GM18873 (cell line): ENCODE data around the gene TRMO.

ENCODE experiments used
- ATAC-seq: cut with Tn5 transposase; IDR thresholded peaks from one replicate; pipeline ENCODE4 v1.9.1; 2021; ENCODE audit warnings: mild to moderate bottlenecking, moderate library complexity, moderate number of reproducible peaks; ENCODE audit not compliant: unreplicated experiment, low FRiP score

TRMO gene

DNA sequence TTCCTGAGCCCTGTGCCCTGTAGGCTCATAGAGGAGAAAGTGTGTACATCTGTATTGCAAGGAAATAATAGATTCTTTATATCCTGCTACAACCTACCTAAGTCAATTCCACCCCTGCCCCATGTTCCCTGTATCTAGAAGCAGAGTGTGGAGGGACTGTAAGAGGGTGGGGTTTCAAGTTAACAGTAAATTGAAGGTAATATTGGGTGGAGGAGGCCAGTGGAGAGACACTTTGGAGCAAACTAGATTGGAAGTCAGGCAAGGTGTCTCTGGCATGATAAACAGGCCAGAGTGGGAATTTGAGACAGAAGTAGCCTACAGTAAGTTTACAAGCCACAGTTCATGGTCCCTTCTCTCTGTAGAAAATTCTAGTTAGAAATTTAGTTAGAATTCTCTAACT, 17.9 kb upstream of the TRMO start:
- ATAC-seq, result no peak

- ATAC-seq, result no peak
Measured at GRCh38 chr9:97938081-97938644, 15.9 kb upstream of the TRMO start, which contains the start of gene HEMGN. TSS of gene HEMGN (minus strand) at chr9:97938172. CDS start at chr9:97938136, 36 bp downstream.

DNA sequence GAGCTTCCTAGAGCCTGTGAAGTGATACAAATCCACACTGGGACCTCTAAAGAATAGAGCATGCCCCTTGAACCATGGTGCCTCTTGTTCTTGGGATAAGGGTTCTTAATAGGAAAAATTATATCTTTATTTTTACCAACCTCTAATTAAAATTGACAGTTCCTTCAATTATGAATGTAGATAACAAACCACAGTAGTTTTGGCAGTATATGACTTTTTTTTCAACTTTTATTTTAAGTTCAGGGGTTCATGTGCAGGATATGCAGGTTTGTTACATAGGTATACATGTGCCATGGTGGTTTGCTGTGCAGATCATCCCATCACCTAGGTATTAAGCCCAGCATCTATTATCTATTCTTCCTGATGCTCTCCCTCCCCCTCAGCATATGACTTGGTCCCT, 14.7 kb upstream of the TRMO start:
- ATAC-seq, result no peak

GRCh38 chr9:97935276-97935675, 13.0 kb upstream of the TRMO start:
- no peak for ATAC-seq

GRCh38 chr9:97934321-97935115, 12.2 kb upstream of the TRMO start:
- ATAC-seq, result no peak

DNA sequence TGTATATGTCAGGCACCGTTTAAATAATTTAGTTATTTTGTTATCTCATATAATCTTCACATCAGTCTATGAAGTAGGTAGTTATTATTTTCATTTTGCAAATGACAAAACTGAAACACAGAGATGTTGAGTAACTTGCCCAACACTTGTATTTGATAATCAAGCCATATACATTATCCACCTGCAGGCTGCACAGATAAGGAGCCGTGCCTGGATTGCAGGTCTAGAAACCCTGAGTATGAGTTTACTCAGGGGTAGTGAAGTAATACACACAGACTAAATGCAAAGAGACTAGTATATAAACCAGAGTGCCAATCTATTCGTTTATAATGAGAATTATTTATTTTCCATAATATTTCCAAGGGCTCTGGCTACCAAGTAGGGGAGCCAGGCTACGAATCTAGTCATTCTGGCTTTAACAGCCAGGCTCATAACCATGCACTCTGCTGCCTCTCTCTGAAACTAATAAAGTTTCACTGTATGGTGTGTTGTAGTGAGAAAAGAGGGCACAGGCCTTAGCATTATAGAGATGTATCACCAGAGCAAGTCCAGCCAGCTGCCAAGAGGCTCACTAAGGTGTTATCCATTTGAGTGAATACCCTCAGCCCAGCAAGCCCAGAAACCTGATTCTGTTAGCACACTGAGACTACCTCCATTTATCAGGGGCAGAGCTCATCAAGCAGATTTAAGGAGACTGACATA, 11.1 kb upstream of the TRMO start:
- no peak for ATAC-seq

GRCh38 chr9:97930972-97931371, 8.7 kb upstream of the TRMO start:
- ATAC-seq, result no peak

DNA sequence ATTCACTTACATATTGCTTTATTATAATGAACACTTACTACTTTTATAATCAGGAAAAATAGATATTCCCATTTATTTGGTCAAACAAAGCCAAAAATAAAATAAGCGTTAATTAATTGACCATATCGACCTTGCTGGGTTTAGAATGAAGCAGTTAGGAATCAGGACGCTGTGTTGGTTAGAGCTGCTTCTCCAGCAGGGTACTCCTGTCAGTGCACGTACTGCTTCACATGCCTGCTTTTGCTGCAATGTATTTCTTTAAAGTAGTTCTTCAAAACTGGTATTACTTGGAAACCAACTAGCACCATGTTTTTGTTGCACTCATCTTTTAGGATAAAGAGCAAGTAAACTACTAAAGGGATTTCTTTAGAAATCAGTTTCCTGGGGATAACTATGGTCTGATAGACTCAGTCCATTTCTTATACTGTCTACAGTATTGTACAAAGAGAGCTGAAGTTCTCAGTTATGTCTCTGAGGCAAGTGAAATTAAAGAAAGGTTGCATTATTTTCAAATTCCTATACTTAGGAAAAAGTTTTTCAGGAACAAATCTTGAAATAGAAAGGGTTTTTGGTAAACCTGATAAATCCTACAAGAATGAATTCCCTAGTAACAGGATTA, 6.8 kb upstream of the TRMO start:
- no peak for ATAC-seq

DNA sequence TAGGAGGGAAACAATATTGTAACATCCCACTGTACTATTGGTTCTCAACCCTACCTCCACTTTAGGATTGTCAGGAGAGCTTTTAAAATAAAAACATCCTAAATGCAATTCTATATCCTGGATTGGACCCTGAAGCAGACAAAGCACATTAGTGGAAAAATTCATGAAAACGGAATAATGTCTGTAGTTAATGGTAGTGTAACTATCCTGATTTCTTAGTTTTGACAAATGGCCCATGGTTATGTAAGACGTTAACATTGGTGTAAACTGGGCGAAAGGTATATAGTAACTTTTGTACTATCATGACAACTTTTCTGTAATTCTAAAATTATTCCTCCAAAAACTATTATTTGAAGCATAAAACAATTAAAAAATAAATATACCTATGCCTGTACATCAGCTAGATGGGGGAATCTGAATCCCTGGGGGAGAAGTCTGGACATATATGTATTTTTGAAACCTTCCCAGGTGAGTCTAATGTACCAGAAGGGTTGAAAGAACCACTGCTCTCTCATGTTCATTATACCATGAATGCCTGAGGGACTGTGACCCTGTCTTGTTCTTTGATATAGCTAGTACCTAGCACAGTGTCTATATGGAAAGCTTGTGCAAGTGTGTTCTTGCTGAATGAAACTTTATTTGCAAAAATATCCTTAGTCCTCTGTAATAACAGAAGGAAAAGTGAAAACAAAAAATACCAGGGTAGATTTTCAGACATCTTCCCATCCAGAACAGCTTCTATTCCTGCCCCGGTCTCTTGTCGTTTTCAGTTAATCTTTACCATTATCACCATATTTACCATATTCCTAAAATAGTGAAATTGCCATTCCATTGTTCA, 3.4 kb upstream of the TRMO start:
- no peak for ATAC-seq

DNA sequence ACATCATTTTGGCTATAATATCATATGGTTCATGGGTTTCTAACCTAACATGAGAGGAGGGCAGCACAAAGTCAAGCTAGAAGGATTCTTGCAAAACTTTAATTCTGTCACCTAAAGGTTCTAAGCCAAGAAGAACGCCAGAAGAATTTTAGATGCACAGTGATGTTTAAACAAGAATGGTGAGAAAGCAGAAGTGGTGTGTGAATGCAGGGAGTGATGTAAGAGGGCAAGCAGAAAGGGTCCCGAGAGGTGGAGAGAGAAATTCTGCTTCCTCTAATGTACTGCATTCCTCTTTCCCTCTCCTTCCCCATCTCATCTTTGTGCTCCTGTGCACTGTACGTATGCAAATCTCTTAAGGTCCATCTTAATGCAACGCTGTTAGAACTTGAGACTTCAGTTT, 2.1 kb upstream of the TRMO start:
- ATAC-seq, result no peak

- no peak for ATAC-seq
Measured at GRCh38 chr9:97923529-97924108, 1.3 kb upstream of the TRMO start.

DNA sequence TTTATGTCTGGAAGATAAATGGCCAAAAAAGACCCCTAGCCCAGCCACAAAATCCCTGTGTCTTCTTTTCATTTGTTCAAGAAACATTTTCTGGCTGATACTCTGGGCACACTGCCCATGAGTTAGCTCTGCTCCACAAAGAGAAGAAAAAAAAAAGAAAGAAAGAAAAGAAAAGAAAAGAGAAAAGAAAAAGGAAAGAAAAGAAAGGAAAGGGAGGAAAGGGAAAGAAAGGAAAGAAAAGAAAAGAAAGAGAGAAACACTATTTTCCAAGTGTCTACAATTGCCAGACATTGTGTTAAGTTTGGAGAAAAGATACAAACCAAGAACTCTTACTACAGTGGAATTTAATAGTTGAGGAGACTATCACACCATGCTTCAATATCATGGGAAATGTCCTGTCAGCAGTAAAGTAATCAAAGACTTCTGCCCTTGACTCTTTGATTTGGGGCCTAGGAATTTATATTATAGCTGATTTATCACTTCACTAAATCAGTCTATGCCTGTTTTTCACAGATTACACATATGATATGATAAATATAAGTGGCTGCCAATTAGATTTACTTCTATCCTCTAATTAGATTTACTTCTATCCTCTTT, 3.0 kb downstream of the TRMO start:
- ATAC-seq, result no peak

DNA sequence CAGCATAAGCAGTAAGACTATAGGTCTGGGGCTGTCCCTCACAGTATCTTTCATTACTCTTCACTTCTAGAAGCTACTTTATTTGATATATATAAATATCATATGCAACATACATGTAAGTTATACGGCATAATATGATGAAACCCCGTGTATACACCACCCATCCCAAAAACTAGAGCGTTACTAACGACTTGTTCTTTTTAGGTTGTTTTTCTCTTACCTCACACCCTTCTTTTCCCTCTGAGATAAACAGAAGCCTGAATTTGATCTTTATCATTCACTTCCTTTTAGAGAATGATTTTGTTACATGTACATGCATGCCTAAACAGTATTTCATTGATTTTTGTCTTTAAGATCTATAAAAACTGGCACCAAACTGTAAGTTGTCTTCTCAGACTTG, 3.7 kb downstream of the TRMO start:
- ATAC-seq, result no peak

GRCh38 chr9:97911970-97912369, 10.3 kb downstream of the TRMO start:
- no peak for ATAC-seq

DNA sequence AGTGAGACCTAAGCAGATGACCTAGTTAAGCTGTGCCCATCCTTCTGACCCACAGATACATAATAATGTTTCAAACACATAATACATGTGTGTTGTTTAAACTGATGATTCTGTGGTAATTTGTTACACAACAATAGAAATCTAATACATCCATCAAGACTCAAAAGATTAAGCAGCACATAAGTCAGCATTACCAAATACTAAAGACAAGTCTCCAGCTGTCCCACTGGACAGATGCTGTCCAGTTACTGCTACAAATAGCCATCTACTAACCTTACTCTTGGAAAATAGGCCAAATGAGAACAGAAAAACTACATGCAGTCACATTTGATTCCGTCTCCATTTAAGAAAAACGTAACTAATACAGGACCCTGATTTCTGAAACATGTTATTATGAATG, 10.8 kb downstream of the TRMO start:
- ATAC-seq, result no peak

DNA sequence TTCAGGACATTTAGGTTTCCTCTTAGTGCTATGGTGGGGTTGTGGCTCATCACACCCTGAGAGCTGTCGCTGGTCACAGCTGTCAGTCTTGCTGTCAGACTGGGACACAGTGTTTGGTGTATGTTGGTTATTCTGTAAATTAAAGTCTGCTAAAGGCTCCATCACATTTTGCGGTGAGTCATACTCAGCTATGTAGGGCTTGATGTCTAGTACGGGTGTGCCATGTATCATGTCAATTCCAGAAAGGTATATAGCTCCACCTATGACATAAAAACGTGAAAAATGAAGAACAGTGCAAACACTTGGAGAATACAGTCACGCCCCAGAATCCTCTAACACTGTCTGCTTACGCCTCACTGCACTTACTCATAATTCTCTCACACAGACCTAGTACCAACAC, 11.9 kb downstream of the TRMO start:
- ATAC-seq, result no peak

DNA sequence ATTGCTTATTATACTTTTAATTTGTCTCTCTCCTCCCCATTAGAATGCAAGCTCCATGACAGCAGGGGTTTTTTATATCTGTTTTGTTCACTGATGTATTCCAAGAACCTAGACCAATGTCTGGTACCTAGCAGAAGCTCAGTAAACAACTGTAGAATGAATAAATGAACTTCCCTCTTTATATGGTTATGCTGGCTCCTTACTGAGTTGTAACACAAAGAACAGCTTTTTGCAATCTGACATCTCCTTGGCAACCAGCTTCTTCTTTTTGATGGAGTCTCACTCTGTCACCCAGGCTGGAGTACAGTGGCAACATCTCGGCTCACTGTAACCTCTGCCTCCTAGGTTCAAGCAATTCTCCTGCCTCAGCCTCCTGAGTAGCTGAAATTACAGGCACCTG, 13.6 kb downstream of the TRMO start:
- ATAC-seq, result no peak

GRCh38 chr9:97907632-97908031, 14.7 kb downstream of the TRMO start:
- ATAC-seq, result no peak

DNA sequence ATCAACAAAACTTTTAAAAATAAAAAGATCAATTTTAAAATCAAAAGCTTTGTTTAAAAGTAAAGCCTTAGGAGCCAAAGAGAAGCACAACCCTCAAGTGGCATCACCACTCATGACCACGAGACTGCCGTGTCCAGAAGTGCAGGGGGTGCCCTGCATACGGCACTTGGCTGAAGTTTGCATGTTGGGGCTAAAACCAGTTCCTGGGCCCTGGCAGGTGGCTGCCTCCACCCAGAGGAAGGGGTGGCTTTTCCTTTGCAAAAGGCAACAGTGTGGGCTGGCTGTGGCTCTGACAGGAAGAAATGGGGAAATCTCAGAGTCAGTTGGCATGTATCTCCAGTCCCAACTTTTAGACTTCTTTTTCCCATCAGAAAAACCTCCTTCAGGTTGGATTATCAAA, 15.3 kb downstream of the TRMO start:
- ATAC-seq, result no peak
